Suprapubic skin (tissue), 4 donors: ENCODE results near the gene MYO10. TPM values are rescaled to one million over a fixed set of nuclear protein-coding genes. Genes with fewer than 3 reads are reported as not detected.
A peak's percentile ranks its signal among the peaks of the same experiment; 100 is the strongest.

ENCODE experiments used
- DNase-seq, 2 donors: peaks; one replicate each; pipeline ENCODE4 v3.0.0-alpha.2; 2019; ENCODE audit warnings: low spot score in 2 of 2
- H3K27ac ChIP-seq: fragments of 200-600 bp; sonication (generic); one replicate; pipeline ENCODE4 v1.5.1; 2019
- H3K27me3 ChIP-seq: fragments of 200-600 bp; sonication (generic); one replicate; pipeline ENCODE4 v1.5.1; 2019
- H3K36me3 ChIP-seq: fragments of 200-600 bp; sonication (generic); one replicate; pipeline ENCODE4 v1.5.1; 2019
- H3K4me1 ChIP-seq: fragments of 200-600 bp; sonication (generic); one replicate; pipeline ENCODE4 v1.5.1; 2019
- H3K4me3 ChIP-seq: fragments of 200-600 bp; sonication (generic); one replicate; pipeline ENCODE4 v1.5.1; 2019; ENCODE audit warnings: mild to moderate bottlenecking
- H3K9me3 ChIP-seq: fragments of 200-600 bp; sonication (generic); one replicate; pipeline ENCODE4 v1.5.1; 2019
- CTCF ChIP-seq, 2 donors: fragments of 200-600 bp in 1 of 2; fragments of 450-650 bp in 1 of 2; sonication (generic) in 1 of 2; IDR thresholded peaks; one replicate each; pipeline ENCODE4 v1.5.1; 2016 to 2019; ENCODE audit warnings: antibody characterized with exemption in 2 of 2, mild to moderate bottlenecking in 1 of 2, moderate library complexity in 1 of 2
- EP300 ChIP-seq: sonication (generic); formaldehyde crosslinking; IDR thresholded peaks from one replicate; pipeline ENCODE4 v1.6.1; 2017; ENCODE audit warnings: antibody characterized with exemption
- POLR2A ChIP-seq, 2 donors: fragments of 450-650 bp; IDR thresholded peaks; one replicate each; pipeline ENCODE4 v1.6.1; 2017; ENCODE audit warnings: antibody characterized with exemption in 2 of 2, mild to moderate bottlenecking in 2 of 2, moderate library complexity in 2 of 2
- POLR2AphosphoS5 ChIP-seq, 3 donors: sonication (generic); formaldehyde crosslinking; IDR thresholded peaks; one replicate each; pipeline ENCODE4 v1.6.1; 2017; ENCODE audit warnings: antibody characterized with exemption in 3 of 3
- WGBS: methylation state at CpG from one replicate; pipeline ENCODE4 v1.1.5; 2018; 5-methylcytosine and 5-hydroxymethylcytosine counted together
- total RNA-seq, 4 donors: library from RNA; depleted of rRNA; stranded (reverse); fragments of >200 nt; gene quantifications; one replicate each; pipeline ENCODE4 v1.1.0, GENCODE V29; 2016

The MYO10 gene
- total RNA-seq, 4 donors from 2014 or later: 37.7 to 109 (median 64.6) TPM

- WGBS: 85% methylated on average over 10 of the region's 12 CpGs
- no peaks in the 10 kb centered on the region for H3K27me3 ChIP-seq
- no peak for DNase-seq
- no peak overlapping the region for H3K27ac ChIP-seq
- no peaks in the 10 kb centered on the region for H3K9me3 ChIP-seq
- H3K4me3 ChIP-seq: no peak overlapping the region
- no peaks in the 10 kb centered on the region for H3K36me3 ChIP-seq
- TF ChIP-seq EP300 (no peak), POLR2AphosphoS5 (IDR thresholded peaks at IDR 0.05) (no peak), CTCF (IDR thresholded peaks at IDR 0.05) (no peak)
- H3K4me1 ChIP-seq: peaks cover 25% of the 10 kb centered on the region
These were observed 202.6 kb downstream of the MYO10 start for GRCh38 chr5:16733331-16734006.

- Histone ChIP-seq H3K27me3 (no peaks in the 10 kb centered on the region), H3K4me1 (peaks cover 22% of the 10 kb centered on the region), H3K36me3 (no peaks in the 10 kb centered on the region), H3K27ac (no peak overlapping the region), H3K9me3 (no peaks in the 10 kb centered on the region), H3K4me3 (no peak overlapping the region)
- WGBS: 92% methylated on average over 5 of the region's 5 CpGs
- TF ChIP-seq CTCF (IDR thresholded peaks at IDR 0.05) (no peak), POLR2A (IDR thresholded peaks at IDR 0.05) (no peak), EP300 (no peak), POLR2AphosphoS5 (IDR thresholded peaks at IDR 0.05) (no peak)
- DNase-seq: no peak
These were observed 203.7 kb downstream of the MYO10 start for GRCh38 chr5:16732356-16732755.

- no peak for TF ChIP-seq POLR2AphosphoS5 (IDR thresholded peaks at IDR 0.05)
- no peak for TF ChIP-seq POLR2A (IDR thresholded peaks at IDR 0.05)
- TF ChIP-seq EP300: no peak
- Histone ChIP-seq H3K27ac (peak overlapping the region; percentile 7), H3K36me3 (no peaks in the 10 kb centered on the region), H3K4me3 (no peak overlapping the region), H3K9me3 (no peaks in the 10 kb centered on the region), H3K4me1 (no peaks in the 10 kb centered on the region), H3K27me3 (no peaks in the 10 kb centered on the region)
- 49% methylated on average over 11 of the region's 11 CpGs for WGBS
- DNase-seq: no peak
These were observed 208.2 kb downstream of the MYO10 start for GRCh38 chr5:16727755-16728325.

- Histone ChIP-seq H3K27ac (no peak overlapping the region), H3K9me3 (no peaks in the 10 kb centered on the region), H3K36me3 (no peaks in the 10 kb centered on the region), H3K27me3 (no peaks in the 10 kb centered on the region), H3K4me1 (no peaks in the 10 kb centered on the region), H3K4me3 (no peak overlapping the region)
- DNase-seq: no peak
- no peak for TF ChIP-seq POLR2A (IDR thresholded peaks at IDR 0.05)
- no peak for TF ChIP-seq CTCF (IDR thresholded peaks at IDR 0.05)
- TF ChIP-seq POLR2AphosphoS5 (IDR thresholded peaks at IDR 0.05): no peak
- no peak for TF ChIP-seq EP300
- 64% methylated on average over 5 of the region's 5 CpGs for WGBS
These were observed 209.5 kb downstream of the MYO10 start for GRCh38 chr5:16726538-16726946.

- no peaks in the 10 kb centered on the region for H3K36me3 ChIP-seq
- TF ChIP-seq POLR2A (IDR thresholded peaks at IDR 0.05) (no peak), EP300 (no peak), POLR2AphosphoS5 (IDR thresholded peaks at IDR 0.05) (no peak), CTCF (IDR thresholded peaks at IDR 0.05) (no peak)
- H3K4me3 ChIP-seq: no peak overlapping the region
- H3K9me3 ChIP-seq: no peaks in the 10 kb centered on the region
- no peaks in the 10 kb centered on the region for H3K27me3 ChIP-seq
- no peaks in the 10 kb centered on the region for H3K4me1 ChIP-seq
- no peak overlapping the region for H3K27ac ChIP-seq
- 98% methylated on average over 7 of the region's 7 CpGs for WGBS
- no peak for DNase-seq
These were observed 210.5 kb downstream of the MYO10 start for GRCh38 chr5:16725575-16725974.
